Measurements from ENCODE around the gene RAB11FIP5. TPM values are rescaled to one million over a fixed set of nuclear protein-coding genes. Genes with fewer than 3 reads are reported as not detected.

The RAB11FIP5 gene
- total RNA-seq, 6 donors from 2014 or later = 21.0 to 35.3 (median 29.9) TPM

DNA sequence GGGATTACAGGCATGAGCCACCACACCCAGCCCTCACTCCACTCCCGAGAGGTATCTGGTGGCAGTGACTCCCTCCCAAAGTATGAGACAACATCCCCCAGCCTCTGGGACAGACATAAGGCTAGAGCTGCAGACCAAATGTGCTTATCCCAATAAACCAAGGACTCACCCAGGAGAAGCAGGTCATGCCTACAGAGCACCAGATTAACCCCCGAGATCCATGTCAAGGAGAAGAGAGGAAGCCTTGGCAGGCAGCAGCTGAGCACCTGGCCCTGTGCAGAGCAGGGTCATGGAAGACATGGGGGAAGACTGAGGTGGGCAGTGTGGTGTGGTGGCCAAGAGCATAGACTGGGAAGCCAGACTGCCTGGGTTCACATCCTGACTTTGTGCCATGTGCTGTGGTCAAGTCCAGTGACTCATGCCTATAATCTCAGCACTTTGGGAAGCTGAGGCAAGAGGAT, 7.2 kb downstream of the RAB11FIP5 start:
- Histone ChIP-seq H3K27ac (no peak overlapping the region), H3K36me3 (no peaks in the 10 kb centered on the region), H3K4me1 (peaks cover 15 to 27% (median 17%) of the 10 kb centered on the region in 4 donors), H3K9me3 (no peaks in the 10 kb centered on the region), H3K4me3 (no peak overlapping the region), H3K27me3 (no peaks in the 10 kb centered on the region)
- DNase-seq (no peak), ATAC-seq (ENCODE audit: low FRiP score in 2 of 2) (no peak)
- TF ChIP-seq EP300 (IDR thresholded peaks at IDR 0.05) = no peak
- TF ChIP-seq, protein P1, sequence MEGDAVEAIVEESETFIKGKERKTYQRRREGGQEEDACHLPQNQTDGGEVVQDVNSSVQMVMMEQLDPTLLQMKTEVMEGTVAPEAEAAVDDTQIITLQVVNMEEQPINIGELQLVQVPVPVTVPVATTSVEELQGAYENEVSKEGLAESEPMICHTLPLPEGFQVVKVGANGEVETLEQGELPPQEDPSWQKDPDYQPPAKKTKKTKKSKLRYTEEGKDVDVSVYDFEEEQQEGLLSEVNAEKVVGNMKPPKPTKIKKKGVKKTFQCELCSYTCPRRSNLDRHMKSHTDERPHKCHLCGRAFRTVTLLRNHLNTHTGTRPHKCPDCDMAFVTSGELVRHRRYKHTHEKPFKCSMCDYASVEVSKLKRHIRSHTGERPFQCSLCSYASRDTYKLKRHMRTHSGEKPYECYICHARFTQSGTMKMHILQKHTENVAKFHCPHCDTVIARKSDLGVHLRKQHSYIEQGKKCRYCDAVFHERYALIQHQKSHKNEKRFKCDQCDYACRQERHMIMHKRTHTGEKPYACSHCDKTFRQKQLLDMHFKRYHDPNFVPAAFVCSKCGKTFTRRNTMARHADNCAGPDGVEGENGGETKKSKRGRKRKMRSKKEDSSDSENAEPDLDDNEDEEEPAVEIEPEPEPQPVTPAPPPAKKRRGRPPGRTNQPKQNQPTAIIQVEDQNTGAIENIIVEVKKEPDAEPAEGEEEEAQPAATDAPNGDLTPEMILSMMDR (IDR thresholded peaks at IDR 0.05) = no peak
- TF ChIP-seq POLR2A (IDR thresholded peaks at IDR 0.05) = no peak
- TF ChIP-seq POLR2AphosphoS5 (IDR thresholded peaks at IDR 0.05) = no peak
- WGBS, 2 donors = 93 to 100% methylated on average over 2 of the region's 2 CpGs

DNA sequence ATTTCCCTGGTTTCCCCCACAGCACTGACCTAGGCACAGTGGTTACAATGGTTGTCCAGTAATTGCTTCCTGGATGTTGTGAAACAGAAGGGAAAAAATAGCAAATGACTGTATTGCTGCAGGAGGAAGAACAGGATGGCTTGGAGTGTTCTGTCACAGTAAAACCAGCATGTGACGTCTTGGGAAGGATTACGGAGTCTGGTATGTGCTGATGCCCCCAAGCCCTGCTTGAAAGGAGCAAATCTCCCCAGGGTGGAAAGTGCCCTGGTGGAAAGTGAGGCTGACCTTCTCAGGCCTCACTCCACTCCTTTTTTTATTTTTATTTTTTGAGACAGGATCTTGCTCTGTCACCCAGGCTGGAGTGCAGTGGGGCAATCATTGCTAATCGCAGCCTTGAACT, 7.8 kb downstream of the RAB11FIP5 start:
- H3K36me3 ChIP-seq = no peaks in the 10 kb centered on the region
- H3K9me3 ChIP-seq = no peaks in the 10 kb centered on the region
- DNase-seq (no peak), ATAC-seq (ENCODE audit: low FRiP score in 2 of 2) (no peak)
- H3K4me1 ChIP-seq = peaks cover 10 to 23% (median 12%) of the 10 kb centered on the region in 4 donors
- TF ChIP-seq POLR2A (IDR thresholded peaks at IDR 0.05) (no peak), EP300 (IDR thresholded peaks at IDR 0.05) (no peak), POLR2AphosphoS5 (IDR thresholded peaks at IDR 0.05) (no peak)
- TF ChIP-seq, protein P1 (IDR thresholded peaks at IDR 0.05) = no peak
- H3K27ac ChIP-seq = no peak overlapping the region
- WGBS, 2 donors = 74 to 89% methylated on average over 3 of the region's 3 CpGs
- no peaks in the 10 kb centered on the region for H3K27me3 ChIP-seq
- H3K4me3 ChIP-seq = no peak overlapping the region

DNA sequence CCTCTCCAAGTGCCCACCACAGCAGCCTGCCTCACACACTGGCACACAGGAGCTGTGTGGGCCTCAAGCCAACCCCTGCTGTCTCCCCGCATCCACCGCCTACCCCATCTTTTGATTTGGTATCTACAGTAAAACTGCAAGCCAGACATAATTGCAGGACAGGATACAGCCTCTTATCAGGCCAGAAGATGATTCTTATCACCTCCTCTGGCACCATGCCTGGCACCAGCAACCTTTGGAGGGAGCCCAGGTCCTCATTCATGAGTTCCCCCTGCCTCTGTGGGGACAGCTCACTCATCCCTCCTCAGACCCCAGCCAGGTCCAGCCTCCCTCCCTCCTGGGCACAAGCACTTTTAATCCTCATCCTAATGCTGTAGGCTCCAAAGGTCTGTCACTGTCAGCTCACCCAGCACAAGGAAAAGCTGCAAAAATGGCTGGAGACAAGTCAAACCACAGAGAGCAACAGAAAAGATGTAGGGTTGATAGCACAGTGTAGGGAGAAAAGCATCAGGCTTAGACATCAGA, 9.7 kb downstream of the RAB11FIP5 start:
- Histone ChIP-seq H3K27me3 (no peaks in the 10 kb centered on the region), H3K9me3 (no peaks in the 10 kb centered on the region), H3K4me3 (no peak overlapping the region), H3K36me3 (no peaks in the 10 kb centered on the region), H3K4me1 (peaks cover 10 to 23% (median 12%) of the 10 kb centered on the region in 4 donors), H3K27ac (no peak overlapping the region)
- TF ChIP-seq EP300 (IDR thresholded peaks at IDR 0.05) (no peak), POLR2A (IDR thresholded peaks at IDR 0.05) (no peak), POLR2AphosphoS5 (IDR thresholded peaks at IDR 0.05) (no peak)
- TF ChIP-seq, protein P1 (IDR thresholded peaks at IDR 0.05) = no peak
- DNase-seq (no peak), ATAC-seq (ENCODE audit: low FRiP score in 2 of 2) (no peak)
- 51 to 70% methylated on average over 2 of the region's 2 CpGs for WGBS, 2 donors

DNA sequence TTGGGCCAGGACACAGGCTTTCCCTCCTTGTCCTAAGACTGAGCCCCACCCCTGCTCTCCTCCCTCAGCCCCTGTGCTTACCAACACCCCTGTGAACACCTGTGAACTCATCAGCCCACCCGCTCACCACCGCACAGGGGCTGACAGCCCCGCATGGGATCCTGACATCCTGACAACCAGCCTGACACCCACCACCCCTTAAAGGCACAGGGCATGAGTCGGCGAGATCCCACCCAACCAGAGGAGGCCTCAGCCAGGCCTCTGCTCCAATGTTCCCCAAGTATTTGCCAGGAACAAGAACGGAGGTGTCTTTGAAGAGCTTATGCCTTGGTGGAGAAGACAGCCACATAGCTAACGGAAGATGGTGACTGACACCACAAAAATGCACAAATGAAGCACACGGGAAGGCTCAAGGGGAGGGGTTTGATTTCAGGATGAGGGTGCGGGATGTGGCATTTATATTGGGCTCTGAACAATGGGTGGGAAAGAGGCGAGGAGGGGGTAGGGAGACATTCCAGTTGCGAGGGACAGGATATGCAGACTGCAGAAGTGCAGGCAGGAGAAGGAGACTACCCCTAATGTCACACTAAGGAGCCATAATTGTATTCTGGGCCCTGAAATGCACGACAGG, 11.0 kb downstream of the RAB11FIP5 start:
- TF ChIP-seq, protein P1 (IDR thresholded peaks at IDR 0.05) = no peak
- TF ChIP-seq POLR2A (IDR thresholded peaks at IDR 0.05) (no peak), EP300 (IDR thresholded peaks at IDR 0.05) (no peak), POLR2AphosphoS5 (IDR thresholded peaks at IDR 0.05) (no peak)
- no peaks in the 10 kb centered on the region for H3K27me3 ChIP-seq
- H3K27ac ChIP-seq = no peak overlapping the region
- H3K4me1 ChIP-seq = peaks cover 0 to 11% (median 5%) of the 10 kb centered on the region in 4 donors
- H3K9me3 ChIP-seq = no peaks in the 10 kb centered on the region
- no peak overlapping the region for H3K4me3 ChIP-seq
- no peak for DNase-seq
- WGBS, 2 donors = 77 to 87% methylated on average over 11 to 12 of the region's 12 CpGs
- H3K36me3 ChIP-seq = no peaks in the 10 kb centered on the region
- ATAC-seq (ENCODE audit: low FRiP score in 2 of 2) = no peak

DNA sequence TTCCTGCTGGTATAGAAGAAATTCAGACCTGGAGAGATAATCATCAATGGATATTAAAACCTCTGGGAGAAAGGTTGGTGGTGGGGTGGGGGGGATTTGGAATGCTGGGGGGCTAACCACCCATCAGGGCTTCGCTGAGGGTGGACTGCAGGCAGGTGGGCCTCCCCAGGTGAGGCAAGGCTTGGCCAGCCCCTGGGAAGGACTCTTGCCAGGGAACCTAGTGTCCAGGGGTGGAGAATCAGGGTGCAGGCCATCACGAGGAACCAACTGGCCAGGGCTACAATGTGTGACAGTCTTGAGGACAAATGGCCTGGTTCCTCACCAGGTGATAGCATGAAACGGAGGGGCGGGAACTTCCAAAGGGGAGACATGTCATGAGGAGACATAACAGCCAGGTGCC, 11.8 kb downstream of the RAB11FIP5 start:
- Histone ChIP-seq H3K27ac (no peak overlapping the region), H3K36me3 (no peaks in the 10 kb centered on the region), H3K4me3 (no peak overlapping the region), H3K9me3 (no peaks in the 10 kb centered on the region), H3K4me1 (peaks cover 0 to 8% (median 4%) of the 10 kb centered on the region in 4 donors), H3K27me3 (no peaks in the 10 kb centered on the region)
- WGBS, 2 donors = 89 to 96% methylated on average over 4 of the region's 4 CpGs
- ATAC-seq (ENCODE audit: low FRiP score in 2 of 2) (no peak), DNase-seq (no peak)
- TF ChIP-seq, protein P1 (IDR thresholded peaks at IDR 0.05) = no peak
- TF ChIP-seq POLR2A (IDR thresholded peaks at IDR 0.05) (no peak), POLR2AphosphoS5 (IDR thresholded peaks at IDR 0.05) (no peak), EP300 (IDR thresholded peaks at IDR 0.05) (no peak)
